Measurements from ENCODE around the gene ZNF79.
A peak's percentile ranks its signal among the peaks of the same experiment; 100 is the strongest.

The ZNF79 gene

DNA sequence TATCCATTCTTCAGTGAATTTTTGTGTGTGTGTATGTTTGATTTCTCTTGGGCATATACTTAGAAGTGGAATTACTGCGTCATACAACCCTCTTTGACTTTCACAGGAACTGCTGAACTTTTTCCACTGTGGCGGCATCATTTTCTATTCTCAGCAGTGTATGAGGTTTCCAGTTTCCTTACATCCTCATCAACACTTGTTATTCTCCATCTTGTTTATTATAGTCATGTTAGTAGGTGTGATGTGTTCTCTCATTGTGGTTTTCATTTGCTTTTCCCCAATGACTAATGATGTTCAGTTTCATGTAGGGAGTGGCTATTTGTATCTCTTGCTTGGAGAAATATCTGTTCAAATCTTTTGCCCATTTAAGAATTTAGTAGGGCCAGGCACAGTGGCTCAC, 2.6 kb downstream of the ZNF79 start:
- peak; percentile 63 for DNase-seq (ENCODE audit: low spot score)

DNA sequence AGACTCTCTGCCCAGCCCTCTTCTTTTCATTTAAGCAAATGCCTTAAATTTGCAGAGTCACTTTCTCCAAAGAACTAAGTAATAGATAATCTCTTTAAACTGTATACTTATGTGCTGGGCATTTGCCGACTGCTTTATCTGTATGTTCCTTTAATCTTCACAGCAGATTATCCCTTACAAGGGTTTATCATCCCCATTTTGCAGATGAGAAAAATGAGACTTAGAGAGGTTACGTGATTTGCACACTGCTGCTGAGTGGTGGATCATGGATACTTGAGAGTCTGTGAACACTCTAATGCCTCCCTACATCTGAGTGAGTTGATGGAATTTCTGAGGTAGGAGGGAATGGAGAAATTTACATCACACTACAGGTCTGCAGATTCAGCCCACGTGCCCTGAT, 4.2 kb downstream of the ZNF79 start:
- DNase-seq (ENCODE audit: low spot score), result no peak

DNA sequence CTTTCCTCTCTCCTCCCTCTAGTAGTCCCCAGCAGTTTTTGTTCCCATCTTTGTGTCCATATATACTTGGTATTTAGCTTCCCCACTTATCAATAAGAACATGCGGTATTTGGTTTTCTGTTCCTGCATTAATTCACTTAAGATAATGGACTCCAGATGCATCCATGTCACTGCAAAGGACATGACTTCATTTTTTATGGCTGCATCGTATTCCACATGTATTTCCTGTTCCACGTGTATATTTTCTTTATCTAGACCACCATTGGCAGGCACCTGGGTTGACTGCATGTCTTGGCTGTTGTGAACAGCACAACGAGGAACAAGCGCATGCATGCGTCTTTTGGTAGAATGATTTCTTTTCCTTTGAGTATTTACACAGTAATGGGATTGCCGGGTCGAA, 6.2 kb downstream of the ZNF79 start:
- DNase-seq (ENCODE audit: low spot score), result no peak

- DNase-seq (ENCODE audit: low spot score), result no peak
Observed at GRCh38 chr9:127437497-127438264, 13.5 kb downstream of the ZNF79 start.

GRCh38 chr9:127438394-127438793, 14.2 kb downstream of the ZNF79 start:
- DNase-seq (ENCODE audit: low spot score), result no peak

GRCh38 chr9:127444283-127444920, 20.2 kb downstream of the ZNF79 start:
- DNase-seq (ENCODE audit: low spot score), result no peak

DNA sequence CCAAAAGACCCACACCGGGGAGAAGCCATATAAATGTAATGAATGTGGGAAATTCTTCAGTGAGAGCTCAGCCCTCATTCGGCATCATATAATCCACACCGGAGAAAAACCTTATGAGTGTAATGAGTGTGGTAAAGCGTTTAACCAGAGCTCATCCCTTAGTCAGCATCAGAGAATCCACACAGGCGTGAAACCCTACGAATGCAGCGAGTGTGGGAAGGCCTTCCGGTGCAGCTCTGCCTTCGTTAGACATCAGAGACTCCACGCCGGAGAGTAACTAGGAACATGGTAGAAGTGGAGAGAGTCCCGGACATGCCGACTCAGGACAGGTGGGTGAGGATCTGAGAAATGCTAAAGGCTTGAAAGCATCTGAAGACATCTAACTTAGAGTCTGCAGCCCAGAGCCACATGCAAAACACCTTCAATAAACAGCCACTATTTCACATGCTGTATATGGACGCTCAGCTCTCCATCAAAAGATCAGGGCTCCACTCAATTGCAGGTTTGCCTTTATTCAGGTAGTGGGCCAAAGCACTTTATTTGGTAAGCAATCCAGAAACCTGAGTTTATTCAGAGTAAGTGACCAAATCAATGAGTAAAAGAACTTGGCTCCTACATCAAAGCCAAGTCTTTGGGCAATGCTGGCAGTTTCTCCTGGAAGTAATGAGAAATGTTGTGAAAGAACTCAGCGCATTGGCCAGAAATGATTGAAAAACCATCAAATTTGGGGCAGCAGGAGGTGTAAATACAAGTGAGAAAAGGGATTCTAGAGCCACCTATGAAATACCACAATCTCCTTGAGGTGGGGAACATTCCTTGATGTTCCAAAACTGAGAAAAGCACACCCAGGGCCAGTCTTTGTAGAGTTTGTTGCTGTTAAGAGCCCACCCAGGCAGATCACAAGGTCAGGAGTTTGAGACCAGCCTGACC, 21.0 kb downstream of the ZNF79 start:
- DNase-seq (ENCODE audit: low spot score), result peak; percentile 63

DNA sequence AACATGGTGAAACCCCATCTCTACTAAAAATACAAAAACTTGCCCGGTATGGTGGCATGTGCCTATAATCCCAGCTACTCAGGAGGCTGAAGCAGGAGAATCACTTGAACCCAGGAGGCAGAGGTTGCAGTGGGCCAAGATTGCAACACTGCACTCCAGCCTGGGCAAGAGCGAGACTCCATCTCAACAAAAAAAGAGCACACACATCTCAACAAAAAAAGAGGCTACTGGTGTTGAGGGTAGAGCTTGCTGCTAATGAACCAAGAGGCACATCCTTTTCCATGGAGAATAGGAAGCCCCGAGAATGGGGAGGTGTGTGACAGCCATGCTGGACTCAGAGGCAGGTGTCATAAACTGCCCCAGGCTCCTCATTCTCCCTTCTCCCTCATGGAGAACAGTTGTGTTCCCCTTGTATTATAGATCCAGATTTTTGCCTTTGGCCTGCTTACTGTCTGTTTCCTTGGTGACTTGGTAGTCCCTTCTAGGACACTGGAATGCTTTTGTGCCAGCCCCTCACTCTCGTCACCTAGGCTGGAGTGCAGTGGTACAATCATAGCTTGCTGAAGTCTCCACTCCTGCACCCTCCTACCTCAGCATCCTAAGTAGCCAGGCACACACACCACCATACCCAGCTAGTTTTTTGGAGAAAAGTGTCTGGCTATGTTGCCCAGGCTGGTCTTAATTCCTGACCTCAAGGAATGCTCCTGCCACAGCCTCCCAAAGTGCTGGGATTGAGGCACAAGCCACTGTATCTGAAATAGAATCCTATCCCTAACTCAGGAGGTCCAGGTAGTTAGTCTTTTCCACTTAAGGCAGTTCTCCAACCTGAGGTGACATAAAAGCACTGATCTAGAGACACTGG, 21.9 kb downstream of the ZNF79 start:
- peak; percentile 49 for DNase-seq (ENCODE audit: low spot score)

DNA sequence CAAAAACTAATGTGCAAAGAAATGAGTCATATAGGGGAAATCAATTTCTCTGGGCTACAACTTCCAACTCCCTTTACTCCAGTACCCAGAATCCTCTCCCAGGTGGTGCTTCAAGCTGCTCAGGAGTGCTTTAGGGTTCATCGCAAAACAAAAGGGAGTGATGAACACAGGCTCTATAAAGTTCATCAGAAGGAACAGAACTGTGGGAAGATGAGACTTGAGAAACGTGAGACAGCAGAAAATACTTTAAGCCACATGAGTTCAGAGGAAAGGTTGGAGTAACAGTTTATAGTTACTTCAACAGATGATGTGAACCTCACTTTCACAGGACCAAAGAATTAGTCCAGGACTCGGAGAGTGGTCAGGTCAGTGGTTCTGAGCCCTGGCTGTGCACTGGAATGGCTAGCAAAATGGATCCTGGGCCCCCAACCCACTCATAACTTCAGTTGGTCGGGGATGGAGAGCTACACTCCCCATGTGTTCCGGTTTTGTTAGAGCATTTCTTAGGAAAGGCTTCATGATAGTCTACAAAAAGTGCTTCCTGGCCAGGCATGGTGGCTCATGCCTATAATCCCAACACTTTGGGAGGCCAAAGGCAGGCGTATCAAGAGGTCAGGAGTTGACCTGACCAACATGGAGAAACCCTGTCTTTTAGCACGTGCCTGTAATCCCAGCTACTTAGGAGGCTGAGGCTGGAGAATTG, 22.7 kb downstream of the ZNF79 start:
- peak; percentile 61 for DNase-seq (ENCODE audit: low spot score)

DNA sequence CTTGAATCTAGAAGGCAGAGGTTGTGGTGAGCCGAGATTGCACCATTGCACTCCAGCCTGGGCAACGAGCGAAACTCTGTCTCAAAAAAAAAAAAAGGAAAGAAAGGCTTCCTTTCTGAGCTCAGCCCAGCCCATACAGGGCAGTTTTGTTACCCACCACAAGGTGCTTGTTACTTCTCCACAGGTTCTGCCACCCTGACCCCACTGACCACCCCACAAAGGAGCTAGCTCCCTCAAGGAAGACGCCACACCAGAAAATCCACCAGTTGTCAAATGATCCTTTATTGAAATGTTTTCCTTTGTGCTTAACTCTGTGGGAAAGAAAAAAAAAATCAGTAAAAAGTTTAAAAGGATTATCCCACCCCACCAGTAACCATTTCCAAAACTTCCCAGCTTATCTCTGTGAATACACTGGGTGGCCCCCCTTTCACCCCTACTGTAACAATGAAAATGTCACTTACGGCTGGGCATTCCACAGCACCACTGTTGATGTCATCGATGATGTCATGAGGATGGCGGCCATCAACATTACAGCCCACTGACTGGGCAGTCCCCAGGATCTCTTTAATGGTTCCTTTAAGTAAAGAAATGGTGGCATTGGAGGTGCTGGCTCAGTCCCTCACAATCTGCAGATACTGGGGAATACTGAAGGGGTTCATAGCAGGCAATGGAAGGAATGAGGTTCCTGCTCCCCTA, 23.4 kb downstream of the ZNF79 start:
- peak; percentile 72 for DNase-seq (ENCODE audit: low spot score)

DNA sequence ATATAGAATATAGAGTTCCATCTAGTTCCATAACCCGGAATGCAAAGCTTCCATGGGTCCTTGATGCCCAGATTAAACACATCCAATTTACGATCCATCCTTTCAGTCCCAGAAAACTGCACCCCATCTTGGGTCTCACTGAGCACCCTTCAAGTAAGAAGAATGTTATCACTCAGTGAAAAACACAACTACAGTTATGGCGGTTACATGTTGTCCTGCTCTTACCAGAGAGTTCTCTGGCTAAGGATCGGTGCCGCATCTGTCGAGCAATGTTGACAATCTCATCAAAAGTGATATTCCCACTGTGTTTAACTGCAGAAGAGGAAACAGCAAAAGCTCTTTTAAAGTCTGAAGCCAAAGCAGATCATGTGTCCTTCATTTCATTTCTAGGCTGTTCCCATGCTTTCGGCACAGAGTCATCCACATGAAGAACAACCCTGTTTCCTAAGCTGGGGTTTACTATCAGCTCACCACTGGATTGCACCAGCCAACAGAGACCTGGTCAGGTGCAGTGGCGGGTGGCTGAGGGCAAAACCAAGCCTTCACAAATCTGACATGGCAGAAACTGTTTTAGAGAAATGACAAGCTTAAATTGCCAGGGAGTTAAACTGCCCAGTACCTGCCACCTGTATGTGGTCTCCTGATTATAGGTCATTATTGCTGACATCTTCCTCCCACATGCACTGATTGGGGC, 24.1 kb downstream of the ZNF79 start:
- peak; percentile 66 for DNase-seq (ENCODE audit: low spot score)

GRCh38 chr9:127449332-127449966, 25.3 kb downstream of the ZNF79 start:
- peak; percentile 55 for DNase-seq (ENCODE audit: low spot score)

DNA sequence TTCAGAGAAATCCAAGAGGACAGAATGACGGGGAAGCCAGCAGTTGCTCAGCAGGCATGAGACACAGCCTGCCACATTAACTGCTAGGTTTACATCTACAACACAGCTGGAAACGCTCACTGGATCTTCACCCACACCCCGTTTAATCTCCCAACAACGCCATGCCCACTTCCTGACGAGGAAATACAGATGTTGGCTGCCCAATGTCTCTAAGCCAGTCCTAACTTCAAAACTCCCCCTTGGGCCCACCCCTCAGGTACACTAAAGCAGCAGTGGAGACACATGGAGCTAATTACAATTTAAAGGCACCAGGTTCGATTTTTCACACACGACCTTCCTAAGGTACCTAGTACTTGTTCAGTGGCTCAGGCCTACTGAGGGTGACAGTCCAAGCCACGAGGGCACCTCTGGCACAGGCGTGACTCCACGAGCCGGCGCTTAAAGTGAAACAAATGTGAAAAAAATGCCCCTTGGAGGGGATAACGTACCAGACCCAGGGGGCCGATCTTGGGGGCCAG, 26.1 kb downstream of the ZNF79 start:
- peak; percentile 74 for DNase-seq (ENCODE audit: low spot score)

GRCh38 chr9:127450830-127451607, 26.8 kb downstream of the ZNF79 start, which contains the start of the genes LRSAM1 and RPL12:
LRSAM1 (plus strand) TSS chr9:127451510; CDS start chr9:127454528, 3,018 bp downstream.
RPL12 (minus strand) TSS chr9:127451406; CDS start chr9:127451317, 89 bp downstream.
- peak; percentile 99 for DNase-seq (ENCODE audit: low spot score)

GRCh38 chr9:127451608-127451857, 27.4 kb downstream of the ZNF79 start:
- DNase-seq (ENCODE audit: low spot score), result no peak

DNA sequence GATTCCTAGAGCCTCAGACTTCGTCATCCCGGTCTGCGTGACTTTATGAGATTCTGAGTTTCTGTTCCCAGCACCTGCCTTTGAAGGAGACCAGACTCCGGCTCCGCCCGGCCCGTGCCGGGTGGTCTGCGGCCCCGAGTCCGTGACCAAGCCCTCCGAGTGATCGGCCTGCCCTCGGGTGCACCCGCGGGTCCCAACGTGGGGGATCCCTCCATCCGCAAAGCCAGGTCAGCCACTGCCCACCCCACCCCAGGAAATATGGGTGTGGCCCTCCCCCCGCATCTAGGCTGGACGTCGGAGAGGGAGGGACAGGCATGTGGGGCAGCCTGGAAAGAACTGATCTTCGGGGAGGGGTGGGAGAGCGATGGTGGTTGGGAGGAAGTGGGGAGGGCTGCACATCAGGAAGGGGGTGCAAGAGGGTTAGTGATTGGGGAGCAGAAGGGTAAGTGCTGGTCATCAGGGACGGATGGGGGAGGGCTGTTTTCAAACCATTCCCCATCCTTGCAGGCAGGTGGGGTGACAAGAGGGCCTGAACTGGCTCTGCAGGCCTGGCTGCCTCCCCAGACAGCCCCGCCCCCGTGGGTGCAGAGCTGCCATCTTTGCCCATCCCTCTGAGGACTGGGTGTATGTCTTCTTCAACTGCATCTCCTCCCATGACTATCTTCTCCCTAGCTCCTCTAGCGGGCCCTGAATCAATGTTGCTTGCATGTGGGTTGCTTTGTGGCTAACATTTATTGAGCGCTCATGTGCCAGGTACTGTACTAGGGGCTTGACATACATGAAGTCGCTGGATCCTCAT, 27.9 kb downstream of the ZNF79 start:
- DNase-seq (ENCODE audit: low spot score), result peak; percentile 84

- DNase-seq (ENCODE audit: low spot score), result peak; percentile 35
Observed at GRCh38 chr9:127452691-127453090, 28.5 kb downstream of the ZNF79 start.

All from RKO (cell line).